HG02885 (cell line): ENCODE results near the gene EPHA1.
A peak's percentile ranks its signal among the peaks of the same experiment; 100 is the strongest.

Source experiments
- ATAC-seq: cut with Tn5 transposase; IDR thresholded peaks from one replicate; pipeline ENCODE4 v1.9.1; 2021; ENCODE audit warnings: mild to moderate bottlenecking; ENCODE audit not compliant: unreplicated experiment, poor library complexity

EPHA1 gene

DNA sequence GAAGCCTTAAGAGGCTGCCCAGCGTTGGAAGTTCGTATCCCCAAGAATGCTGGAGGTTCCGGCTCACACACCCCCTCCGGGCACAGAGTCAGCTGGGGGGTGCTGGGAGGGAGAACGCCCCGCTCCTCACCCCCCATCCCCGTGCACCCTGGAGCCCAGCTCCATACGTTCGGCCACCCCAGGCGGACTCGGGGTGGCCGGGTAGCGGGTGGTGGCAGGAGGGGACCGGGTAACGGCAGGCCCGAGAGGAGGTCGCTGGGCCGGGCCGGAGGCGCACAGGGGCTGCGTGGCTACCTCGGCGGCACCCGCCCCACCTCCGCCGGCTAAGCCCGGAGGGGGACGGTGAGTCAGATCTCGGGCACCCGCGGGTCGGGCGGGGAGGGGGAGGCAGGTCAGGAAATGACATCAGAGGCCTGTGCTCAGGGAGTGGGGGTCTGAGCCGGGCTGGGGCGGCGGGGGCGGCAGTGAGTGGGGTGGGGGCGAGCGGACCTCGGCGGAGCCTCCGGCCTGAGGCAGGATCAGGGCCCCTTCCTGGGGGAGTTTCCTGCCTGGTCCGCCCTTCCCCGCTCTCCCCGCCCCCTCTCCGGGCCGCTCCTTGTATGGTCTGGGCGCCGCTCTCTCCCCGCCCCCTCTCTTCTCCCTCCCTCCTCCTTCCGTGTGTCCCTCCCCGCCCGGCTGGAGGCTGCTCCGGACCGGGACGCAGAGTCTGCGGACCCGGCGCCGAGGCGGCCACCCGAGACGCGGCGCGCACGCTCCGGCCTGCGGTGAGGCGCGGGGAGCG, 27.8 kb downstream of the EPHA1 start, which contains the start of gene ZYX:
Gene ZYX, plus strand, starts transcription at position 700 of the 781 bp plus-strand sequence. CDS start 227 bp downstream, outside the sequence.
- peak; percentile 80 for ATAC-seq

DNA sequence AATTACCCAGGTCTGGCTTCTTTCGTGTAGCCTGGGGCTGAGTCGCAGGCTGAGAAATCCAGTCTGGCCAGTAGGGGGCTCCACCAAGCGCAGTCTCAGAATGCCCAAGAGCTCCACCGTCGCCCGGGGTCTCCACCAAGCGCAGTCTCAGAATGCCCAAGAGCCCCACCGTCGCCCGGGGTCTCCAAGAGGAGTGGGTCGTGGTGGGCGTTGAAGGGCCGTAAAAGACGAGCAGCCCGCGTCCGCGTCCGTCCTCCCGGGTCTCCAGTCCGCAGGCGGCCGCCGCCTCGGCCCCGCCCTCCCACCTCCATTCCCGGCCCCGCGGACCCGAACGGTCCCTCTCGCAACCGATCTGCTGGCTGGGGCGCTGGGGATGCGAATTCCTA, 28.4 kb downstream of the EPHA1 start:
- ATAC-seq = peak; percentile 54

DNA sequence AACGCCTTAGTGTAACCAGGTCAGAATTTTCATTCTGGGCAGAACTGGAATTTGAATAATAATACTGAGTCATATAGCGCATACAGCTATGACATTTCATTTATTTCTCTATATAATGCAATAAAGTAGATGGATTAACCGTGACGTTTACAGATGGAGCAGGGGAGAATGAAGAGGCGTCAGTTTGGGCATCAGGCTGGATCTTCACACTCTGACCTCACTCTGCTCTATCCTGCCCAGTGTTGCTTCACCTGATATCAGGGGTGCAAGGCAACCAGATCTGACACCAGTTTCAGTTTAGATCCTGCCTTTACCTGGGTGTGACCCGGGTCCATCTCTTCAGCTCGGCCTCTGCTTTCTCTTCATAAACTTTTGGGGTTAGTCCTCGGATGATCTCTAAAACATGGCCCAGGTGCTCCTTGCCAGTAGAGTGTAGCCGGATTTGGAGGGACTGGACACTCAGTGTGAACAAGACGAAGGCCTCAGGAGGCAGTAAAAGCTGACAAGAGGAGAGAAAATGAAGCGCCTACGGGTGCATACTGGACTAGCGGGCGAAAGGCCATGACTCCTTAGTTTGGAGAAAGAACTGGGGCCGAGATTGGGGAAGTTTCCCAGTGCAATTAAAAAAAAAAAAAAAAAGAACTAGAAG, 28.9 kb downstream of the EPHA1 start:
- ATAC-seq = peak; percentile 4

DNA sequence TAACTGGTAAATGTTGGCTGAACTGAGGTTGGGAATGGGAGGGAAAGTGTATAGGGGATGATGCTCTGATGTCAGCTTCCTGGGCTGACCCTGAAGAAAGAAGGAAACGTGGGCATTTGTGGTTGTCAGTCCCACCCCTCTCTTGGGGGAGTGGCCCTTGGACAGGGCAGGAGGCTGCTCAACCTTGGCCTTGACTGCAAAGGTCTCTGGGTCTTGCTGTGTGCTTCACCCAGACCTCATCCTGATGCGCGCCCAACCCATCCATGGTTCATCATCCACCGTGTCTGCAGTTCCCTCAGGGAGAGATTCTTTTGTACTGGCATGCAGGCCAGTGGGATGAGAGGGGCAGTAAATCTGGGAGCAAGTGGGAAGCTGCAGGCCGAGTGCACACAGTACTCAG, 32.3 kb downstream of the EPHA1 start:
- no peak for ATAC-seq

DNA sequence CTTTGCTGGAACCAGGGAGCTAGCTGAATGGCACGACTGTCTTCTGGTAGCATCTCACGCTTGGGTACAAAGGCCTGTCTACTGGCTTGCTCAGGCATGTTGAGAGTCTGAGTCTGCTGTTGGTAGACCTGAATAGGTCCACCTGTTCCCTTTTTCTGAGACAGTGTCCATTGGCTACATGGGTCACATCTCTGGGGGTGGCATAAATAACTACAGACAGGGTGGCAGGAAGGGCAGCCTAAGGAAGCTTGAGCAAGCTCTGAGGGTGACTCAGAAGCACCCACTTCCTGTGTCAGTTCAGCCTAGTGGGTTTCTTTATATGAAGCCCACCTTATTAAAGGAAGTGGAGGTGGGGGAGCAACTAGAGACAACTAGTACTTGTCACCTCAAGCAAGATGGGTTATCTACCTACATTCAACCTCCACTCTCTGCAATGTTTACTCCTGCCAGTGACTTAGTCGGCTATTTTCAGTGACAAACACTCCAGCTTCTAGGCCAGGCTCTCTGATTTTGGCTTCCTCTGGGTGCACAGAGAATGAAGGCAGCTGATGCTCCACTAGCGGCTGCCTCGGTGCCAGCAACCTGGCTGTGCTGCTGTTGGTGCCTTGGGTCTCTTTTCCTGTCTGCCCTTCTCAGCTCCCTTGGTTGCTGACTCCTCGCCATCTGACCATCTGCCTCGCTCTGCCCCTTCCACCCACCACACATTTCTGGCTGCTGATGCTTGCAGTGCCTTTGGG, 33.2 kb downstream of the EPHA1 start:
- no peak for ATAC-seq

DNA sequence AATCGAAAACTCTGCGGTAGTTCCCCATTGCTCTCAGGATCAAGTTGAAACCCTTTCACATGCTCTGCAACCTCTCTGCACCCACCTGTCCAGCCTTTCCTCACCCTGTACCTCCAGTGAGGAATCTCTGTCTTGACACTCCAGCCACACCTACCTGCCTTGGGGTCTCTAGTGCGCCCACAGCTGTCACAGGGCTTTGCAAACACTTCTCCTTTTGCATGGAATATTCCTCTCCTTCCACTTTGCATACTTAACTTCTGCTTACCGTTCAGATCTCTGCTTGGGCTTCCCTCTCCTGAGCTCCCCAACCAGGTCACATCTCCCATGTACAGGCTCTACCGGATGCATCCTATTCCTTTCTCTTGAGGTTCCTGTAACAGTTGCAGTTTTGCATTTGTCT, 34.1 kb downstream of the EPHA1 start:
- ATAC-seq = no peak

DNA sequence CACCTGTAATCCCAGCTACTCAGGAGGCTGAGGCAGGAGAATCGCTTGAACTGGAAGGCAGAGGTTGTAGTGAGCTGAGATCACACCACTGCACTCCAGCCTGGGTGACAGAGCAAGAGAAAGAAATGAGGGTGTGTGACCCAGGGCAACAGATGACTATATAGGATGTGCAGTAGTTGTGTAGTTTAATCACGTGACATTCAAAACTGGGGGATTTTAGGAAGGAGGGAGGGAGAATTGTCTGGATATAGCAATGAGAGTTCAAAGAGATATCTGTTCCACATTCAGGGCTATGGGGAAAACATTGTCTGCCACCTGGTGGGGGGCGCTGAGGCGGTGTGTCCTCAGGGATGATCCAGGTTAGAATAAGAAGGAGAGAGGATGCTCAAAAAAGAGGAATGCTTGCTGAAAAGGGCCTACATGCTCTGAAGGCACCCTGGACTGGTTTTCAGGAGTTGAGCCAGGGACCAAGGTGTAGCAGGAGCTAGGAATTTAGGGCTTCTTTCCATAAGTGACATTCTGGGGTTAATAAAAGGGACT, 35.3 kb downstream of the EPHA1 start:
- ATAC-seq = no peak

DNA sequence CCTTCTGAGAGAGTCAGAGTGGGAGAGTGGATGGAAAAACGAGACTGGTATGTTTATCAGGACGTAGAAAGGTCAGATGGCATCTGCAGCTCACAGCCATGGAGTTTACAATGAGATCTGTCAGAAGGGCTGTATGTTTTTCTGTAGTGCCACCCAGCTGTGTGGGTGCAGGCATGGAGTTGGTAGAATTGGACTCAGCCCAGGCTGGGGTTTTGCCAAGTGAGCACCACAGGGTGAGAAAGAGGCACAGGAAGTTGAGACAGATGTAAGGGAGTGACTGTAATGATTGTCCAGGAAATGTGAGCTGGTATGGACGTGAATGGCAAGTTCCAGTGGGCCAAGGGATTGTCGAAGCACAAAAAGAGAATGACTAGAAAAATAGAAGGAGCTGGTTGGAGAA, 36.6 kb downstream of the EPHA1 start:
- no peak for ATAC-seq

DNA sequence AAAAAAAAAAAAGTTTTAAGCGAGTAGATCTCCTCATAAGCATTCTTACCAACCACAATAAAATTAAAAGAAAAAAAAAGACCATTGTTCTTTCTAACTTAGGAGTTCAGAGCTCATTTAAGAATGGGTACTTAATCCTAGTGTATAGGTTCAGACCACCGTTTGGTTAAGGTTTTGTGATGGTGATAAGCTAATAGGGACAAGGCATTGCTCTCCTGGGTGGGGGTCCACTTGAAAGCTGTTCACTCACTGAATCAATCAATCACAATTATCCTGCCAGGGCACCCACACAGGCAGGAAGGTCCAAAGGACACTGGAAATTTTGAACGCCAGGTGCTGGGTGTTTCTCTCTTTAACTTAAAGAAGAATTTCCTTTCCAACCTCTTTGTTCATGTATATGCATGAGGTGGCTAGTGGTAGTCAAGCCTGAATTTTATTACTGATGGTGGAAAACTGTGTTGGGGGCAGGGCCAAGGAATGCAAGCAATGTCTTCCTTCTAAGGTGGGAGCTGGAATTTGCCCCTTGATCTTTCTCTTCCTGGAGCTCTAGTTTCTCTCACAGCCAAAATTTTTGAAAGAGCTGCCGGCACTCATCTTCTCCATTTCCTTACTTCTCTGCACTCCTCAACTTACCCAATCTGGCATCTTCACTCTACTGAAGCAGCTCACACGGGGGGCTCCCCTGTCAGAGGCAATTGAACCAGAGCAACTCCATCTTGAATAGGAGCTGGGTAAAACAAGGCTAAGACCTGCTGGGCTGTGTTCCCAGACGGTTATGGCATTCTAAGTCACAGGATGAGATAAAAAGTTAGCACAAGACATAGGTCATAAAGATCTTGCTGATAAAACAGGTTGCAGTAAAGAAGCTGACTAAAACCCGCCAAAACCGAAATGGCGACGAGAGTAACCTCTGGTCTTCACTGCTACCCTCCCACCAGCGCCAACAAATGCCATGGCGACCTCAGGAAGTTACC, 38.7 kb downstream of the EPHA1 start:
- ATAC-seq = no peak

DNA sequence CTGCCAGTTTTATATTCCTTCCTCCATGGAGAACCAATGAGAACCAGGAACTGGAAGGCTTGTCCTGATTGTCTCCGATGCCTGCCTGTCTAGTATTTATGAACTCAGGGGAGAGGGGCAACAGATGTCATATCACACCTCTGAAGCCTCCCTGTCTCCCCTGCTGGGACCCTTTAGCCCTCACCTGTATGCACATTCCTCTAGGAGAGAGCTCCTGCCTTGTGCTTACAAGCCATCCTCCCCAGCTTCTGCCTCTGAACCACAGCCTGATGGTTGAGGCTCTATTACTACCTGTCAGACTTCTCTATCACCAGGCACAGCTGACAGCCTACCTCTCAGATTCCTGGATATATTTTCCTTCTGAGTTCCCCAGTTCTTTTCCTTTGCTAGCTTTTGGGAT, 40.3 kb downstream of the EPHA1 start:
- ATAC-seq = no peak

DNA sequence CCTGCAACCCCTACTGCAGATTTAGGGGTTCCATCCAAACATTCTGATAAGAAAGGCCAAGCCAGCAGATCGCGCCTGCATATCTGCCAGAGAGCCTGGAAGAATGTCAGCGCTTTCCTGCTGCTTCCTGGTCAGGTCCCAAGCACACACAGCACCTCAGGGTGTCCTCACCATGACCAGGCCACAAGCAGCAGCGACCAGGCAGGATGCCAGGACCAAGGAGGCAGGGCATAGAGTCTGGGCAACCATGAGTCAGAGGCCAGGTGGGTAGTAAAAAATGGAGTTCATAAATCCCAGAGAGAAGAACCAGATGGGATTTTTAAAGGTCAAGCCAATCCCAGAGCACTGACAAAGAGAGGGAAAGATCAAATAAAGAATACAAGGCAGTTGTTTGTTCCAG, 40.7 kb downstream of the EPHA1 start:
- no peak for ATAC-seq

DNA sequence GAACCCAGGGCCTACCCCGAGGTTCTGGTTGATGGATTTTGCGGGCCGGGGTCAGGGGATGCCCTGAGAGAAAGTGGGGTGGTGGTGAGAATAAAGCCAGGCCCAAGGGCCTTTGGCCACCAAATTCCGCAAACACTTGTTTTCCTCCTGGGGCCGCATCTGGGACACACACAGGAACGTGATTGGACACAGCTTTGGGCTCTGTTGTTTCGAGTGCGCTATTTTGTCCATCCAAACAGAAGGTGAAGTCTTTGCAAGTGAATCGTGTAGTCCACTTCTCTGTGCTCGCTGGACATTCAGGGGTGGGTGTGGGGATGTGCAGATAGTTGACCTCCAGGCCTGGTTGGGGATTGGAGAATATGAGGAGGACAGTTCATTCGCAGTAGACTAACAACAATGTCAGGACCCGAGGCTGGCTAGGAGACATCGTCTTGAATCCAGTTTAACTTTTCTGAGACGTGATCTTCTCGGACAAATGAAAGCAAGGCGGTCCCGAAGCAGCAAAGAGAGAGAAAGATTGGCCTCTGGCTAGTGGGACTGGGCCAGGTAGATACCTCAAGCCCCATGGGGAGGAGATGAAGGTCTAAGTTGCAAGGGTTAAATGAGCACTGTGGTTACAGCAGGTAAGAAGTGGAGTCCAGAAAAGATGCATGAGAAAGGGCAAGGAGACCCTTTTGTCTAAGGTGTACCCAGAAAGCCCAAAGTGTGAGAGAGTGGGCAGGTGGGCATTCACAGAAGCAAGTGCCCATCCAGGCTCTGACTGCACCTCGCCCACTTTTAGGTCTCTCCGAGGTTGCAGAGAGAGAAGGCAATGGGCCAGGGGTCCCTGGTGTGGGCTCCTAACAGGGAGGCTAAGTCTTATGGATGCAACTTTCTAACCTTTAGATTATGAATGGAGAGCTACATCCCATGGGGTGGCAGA, 45.4 kb downstream of the EPHA1 start:
- ATAC-seq = no peak

DNA sequence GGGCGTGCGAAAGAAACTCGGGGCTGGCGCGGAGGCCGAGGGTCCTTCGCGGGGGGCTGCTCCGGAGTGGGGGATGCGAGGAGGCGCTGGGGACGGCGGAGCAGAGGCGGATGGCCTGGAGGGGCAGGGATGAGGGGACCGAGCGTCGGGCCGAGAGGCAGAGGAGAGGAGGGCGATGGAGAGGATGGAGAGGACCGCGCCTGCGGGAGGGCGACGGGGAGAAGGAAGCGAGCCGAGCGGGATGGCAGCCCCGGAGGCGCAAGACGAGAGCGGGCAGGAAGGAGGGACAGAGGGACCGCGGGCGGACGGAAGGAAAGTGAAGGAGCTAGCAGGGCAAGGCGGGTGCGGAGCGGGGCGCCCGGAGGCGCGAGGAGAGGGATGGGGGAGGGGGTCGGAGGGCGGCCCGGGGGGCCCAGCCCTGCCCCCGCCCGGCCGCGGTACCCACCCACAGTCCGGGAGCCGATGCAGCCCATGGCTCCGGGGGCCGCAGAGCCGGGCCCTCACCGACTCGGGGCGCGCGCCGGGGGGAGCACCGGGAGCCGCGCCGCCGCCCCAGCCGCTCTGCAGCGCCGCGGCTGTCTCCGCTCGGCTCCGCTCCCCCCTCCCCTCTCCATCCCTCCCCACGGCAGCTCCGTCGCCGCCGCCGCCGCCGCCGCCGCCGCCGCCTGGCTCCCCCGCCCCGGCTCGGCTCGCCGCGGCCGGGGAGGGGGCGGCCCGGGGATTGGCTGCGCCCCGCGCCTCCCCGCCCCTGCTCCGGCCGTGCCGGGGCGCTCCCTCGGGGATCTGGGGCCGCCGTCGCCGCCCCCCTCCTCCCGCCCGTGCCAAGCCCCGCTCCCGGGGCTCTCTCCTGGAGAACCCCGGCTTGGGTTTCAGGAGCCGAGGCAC, 46.3 kb downstream of the EPHA1 start, which contains the start of gene FAM131B:
Gene FAM131B, minus strand, starts transcription at position 583 of the 885 bp plus-strand sequence. Its CDS starts 110 bp downstream, at position 473.
- peak; percentile 54 for ATAC-seq

DNA sequence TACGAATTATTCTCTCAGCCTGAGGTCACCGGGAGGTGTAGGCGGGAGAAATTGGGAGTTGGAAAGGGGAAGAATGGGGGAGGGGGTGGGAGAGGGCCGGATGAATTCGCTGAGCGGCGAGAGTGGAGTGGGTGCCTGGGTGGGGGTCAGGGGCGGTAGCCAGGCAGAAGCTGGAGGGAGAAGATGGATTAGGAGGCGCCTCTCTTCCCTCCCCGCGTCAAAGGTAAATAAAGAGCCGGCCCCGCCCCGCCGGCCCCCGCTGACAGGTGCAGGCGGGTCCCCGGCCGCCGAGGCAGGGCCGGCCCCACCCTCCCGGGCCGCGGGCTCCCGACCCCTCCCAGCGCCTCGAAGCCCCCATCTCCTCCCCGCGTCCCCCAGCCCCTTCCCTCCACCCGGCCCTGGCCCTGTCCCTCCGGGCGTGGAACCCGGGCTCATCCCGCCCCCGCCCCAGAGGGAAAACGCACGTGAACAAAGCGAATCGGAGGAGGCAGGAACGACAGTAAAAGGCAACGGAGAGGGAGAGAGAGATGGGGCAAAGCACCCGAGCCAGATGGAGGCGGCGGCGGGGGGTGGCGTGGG, 47.0 kb downstream of the EPHA1 start:
- no peak for ATAC-seq

DNA sequence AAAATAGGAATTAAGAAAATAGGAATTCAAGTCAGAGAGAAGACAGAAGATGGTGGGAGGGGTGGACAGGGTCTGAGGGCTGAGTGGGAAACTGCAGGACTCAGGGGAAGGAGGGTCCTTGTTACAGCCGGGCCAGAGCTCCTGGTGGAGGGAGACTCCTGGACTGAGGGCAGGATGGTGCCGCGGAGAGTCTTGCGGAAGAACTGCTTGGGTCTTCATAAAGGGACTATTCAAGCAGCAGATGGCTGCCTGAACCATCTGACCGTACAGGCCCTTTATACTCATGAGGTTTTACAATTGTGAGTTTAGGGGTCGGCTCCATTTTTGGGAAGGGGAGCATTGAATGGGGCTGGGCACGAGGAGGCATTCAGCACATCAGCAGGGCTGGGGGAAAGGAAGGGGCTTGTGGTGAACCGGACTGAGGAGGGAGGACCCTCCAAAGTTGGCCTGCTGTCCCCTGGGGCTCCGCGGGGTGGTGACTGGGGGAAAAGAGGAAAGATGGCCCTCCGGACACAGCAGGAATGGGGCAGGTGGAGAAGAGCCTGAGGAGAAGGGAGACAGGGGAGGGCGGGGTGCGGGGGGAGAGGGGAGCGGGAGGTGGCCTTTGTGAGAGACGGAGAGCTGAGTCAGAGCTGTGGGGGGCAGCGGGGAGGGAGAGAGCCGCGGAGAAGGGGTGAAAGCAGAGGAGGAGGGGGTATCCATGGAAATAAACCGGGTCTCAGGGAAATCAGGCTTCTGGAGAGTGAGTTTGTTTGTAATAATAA, 47.7 kb downstream of the EPHA1 start:
- no peak for ATAC-seq

DNA sequence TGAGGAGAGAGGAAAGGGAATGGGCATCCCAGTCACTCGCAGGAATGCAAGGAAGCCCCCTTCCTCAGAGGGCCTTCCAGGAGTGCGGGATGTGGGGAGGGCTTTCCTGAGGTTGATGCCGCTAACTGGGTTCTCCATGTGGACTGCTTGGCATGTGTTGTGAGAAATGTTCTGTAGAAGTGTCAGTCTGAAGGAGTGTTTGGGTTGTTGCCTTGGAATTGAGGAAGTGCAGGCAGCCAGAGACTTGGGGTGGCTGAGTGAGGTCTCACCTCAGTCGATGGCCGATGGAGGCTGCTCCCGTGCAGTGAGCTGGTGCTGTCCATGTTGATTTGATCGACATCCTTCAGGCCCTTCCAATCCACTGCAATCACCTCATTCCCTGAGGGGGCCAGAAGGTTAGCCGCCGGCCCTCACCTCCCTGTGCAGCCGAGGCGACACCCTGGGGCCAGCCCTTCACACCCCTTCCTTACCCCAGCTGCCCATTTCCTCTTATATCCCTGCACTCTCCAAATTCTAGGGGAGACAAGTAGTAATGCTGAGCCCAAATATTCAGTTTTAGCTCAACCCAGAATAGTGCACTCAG, 48.8 kb downstream of the EPHA1 start:
- ATAC-seq = no peak
